Measurements from ENCODE around the gene TMOD3. TPM values are rescaled to one million over a fixed set of nuclear protein-coding genes. Genes with fewer than 3 reads are reported as not detected.

Gene TMOD3
- total and polyA plus RNA-seq, 4 donors = 7.2 to 23.9 (median 14.1) TPM

GRCh38 chr15:51904421-51904820 is 75.0 kb downstream of the TMOD3 start:
- Histone ChIP-seq H3K9me3 (ENCODE audit: control insufficient read depth in 4 of 4, low read length in 3 of 4) (no peaks in the 10 kb centered on the region), H3K4me3 (ENCODE audit: low read depth in 1 of 3, low read length in 3 of 3) (no peak overlapping the region), H3K9ac (ENCODE audit: low read depth in 1 of 2, low read length in 2 of 2) (no peak overlapping the region), H3K27me3 (ENCODE audit: control insufficient read depth in 4 of 4, insufficient read depth in 4 of 4, low read length in 3 of 4) (no peaks in the 10 kb centered on the region), H3K36me3 (ENCODE audit: control insufficient read depth in 4 of 4, insufficient read depth in 3 of 4, low read depth in 1 of 4, low read length in 3 of 4) (peaks cover 8 to 37% (median 14%) of the 10 kb centered on the region in 4 donors), H3K27ac (ENCODE audit: low read depth in 1 of 2, low read length in 2 of 2) (no peak overlapping the region), H3K4me1 (ENCODE audit: control insufficient read depth in 4 of 4, insufficient read depth in 4 of 4, low read length in 3 of 4) (peaks cover 4 to 15% (median 5%) of the 10 kb centered on the region in 4 donors)
- WGBS = 83% methylated on average over 3 of the region's 3 CpGs
- no peak for DNase-seq (ENCODE audit: low spot score)
- TF ChIP-seq YY1 (IDR thresholded peaks at IDR 0.05) (no peak), REST (IDR thresholded peaks at IDR 0.05) (no peak), FOXA1 (IDR thresholded peaks at IDR 0.05) (no peak), SP1 (IDR thresholded peaks at IDR 0.05) (no peak), EGR1 (IDR thresholded peaks at IDR 0.05; ENCODE audit: low read depth in 2 of 2) (no peak), TAF1 (conservative IDR thresholded peaks at IDR 0.05) (no peak), HNF4G (IDR thresholded peaks at IDR 0.05) (no peak), HNF4A (conservative IDR thresholded peaks at IDR 0.05) (no peak)

DNA sequence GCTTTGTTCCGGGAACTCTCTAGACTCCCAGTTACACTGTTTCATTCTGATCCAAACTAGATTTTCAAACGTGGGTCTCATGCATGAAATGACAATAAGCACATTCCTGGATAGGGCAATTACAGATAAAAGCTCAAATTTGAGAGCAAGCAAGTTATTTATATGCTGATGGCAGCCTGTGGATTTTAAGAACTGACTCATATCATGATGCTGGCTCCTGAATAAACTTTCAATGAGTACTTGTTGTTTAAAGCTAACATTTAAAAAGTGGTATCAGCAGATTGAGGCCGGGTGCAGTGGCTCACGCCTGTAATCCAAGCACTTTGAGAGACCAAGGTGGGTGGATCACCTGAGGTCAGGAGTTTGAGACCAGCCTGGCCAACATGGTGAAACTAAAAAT is 75.5 kb downstream of the TMOD3 start:
- H3K27ac ChIP-seq (ENCODE audit: low read depth in 1 of 2, low read length in 2 of 2) = no peak overlapping the region

More for the DNA sequence above, 75.5 kb downstream of the TMOD3 start:
- Histone ChIP-seq H3K9me3 (ENCODE audit: control insufficient read depth in 4 of 4, low read length in 3 of 4) (no peaks in the 10 kb centered on the region), H3K36me3 (ENCODE audit: control insufficient read depth in 4 of 4, insufficient read depth in 3 of 4, low read depth in 1 of 4, low read length in 3 of 4) (peaks cover 8 to 34% (median 12%) of the 10 kb centered on the region in 4 donors), H3K4me1 (ENCODE audit: control insufficient read depth in 4 of 4, insufficient read depth in 4 of 4, low read length in 3 of 4) (peaks cover 4 to 17% (median 5%) of the 10 kb centered on the region in 4 donors), H3K9ac (ENCODE audit: low read depth in 1 of 2, low read length in 2 of 2) (no peak overlapping the region), H3K4me3 (ENCODE audit: low read depth in 1 of 3, low read length in 3 of 3) (no peak overlapping the region), H3K27me3 (ENCODE audit: control insufficient read depth in 4 of 4, insufficient read depth in 4 of 4, low read length in 3 of 4) (no peaks in the 10 kb centered on the region)
- 75% methylated on average over 4 of the region's 4 CpGs for WGBS
- no peak for DNase-seq (ENCODE audit: low spot score)
- TF ChIP-seq FOXA2 (IDR thresholded peaks at IDR 0.05) (no peak), YY1 (IDR thresholded peaks at IDR 0.05) (no peak), FOXA1 (IDR thresholded peaks at IDR 0.05) (no peak), CTCF (IDR thresholded peaks at IDR 0.05; ENCODE audit: low read depth, low read length, missing input control) (no peak), SP1 (IDR thresholded peaks at IDR 0.05) (no peak), GABPA (IDR thresholded peaks at IDR 0.05 in 1 of 2, conservative IDR thresholded peaks at IDR 0.05 in 1 of 2) (no peak), TAF1 (conservative IDR thresholded peaks at IDR 0.05) (no peak), ATF3 (IDR thresholded peaks at IDR 0.05) (no peak), NR2F2 (IDR thresholded peaks at IDR 0.05) (no peak), ZBTB33 (IDR thresholded peaks at IDR 0.05) (no peak), JUND (IDR thresholded peaks at IDR 0.05) (no peak), RXRA (IDR thresholded peaks at IDR 0.05) (no peak), REST (IDR thresholded peaks at IDR 0.05) (no peak)

Measured in liver (tissue), 9 donors.